Gastrocnemius medialis (tissue), 4 donors: ENCODE data around the gene TPH2.

Experiments
- CTCF ChIP-seq, 5 experiments: fragments of 450-650 bp in 3 of 5; fragments of 200-600 bp in 2 of 5; sonication (generic) in 2 of 5; IDR thresholded peaks in 4 of 5; conservative IDR thresholded peaks in 1 of 5; 1 replicate in 4 of 5; 2 replicates in 1 of 5; pipeline ENCODE4 v1.5.1; 2016 to 2019; ENCODE audit warnings: antibody characterized with exemption in 5 of 5, mild to moderate bottlenecking in 3 of 5, moderate library complexity in 3 of 5
- POLR2A ChIP-seq, 2 donors: fragments of 450-650 bp; IDR thresholded peaks; one replicate each; pipeline ENCODE4 v1.6.1; 2017; ENCODE audit warnings: antibody characterized with exemption in 2 of 2, mild to moderate bottlenecking in 2 of 2, moderate library complexity in 2 of 2

GRCh38 chr12:71904629-71905028 lies 34.0 kb upstream of the TPH2 start:
- TF ChIP-seq POLR2A (IDR thresholded peaks at IDR 0.05), result no peak
- TF ChIP-seq CTCF (IDR thresholded peaks at IDR 0.05 in 4 of 5, conservative IDR thresholded peaks at IDR 0.05 in 1 of 5), result no peak
